Measurements from ENCODE around the gene NMNAT2.
"Not testable (repeated sequence)": the region's sequence is repeated elsewhere in the genome, so short reads cannot be mapped to it uniquely, and the experiment has no call there.

NMNAT2 gene

GRCh38 chr1:183432548-183432875 lies 14.3 kb upstream of the NMNAT2 start:
- Histone ChIP-seq H3K9me3 (no peaks in the 10 kb centered on the region), H3K4me1 (no peaks in the 10 kb centered on the region), H3K27me3 (peaks cover 0 to 3% of the 10 kb centered on the region in 2 donors), H3K27ac (no peak overlapping the region), H3K36me3 (no peaks in the 10 kb centered on the region), H3K4me3 (no peak overlapping the region)
- intact Hi-C loops (cut with DNase I; ENCODE audit: low total_unique reads): no loop called here
- DNase-seq: no peak
- no peak for TF ChIP-seq CTCF (IDR thresholded peaks at IDR 0.05)

- H3K4me1 ChIP-seq: no peaks in the 10 kb centered on the region
- no peaks in the 10 kb centered on the region for H3K9me3 ChIP-seq
- no peak for TF ChIP-seq CTCF (IDR thresholded peaks at IDR 0.05)
- H3K27ac ChIP-seq: no peak overlapping the region
- intact Hi-C loops (cut with DNase I; ENCODE audit: low total_unique reads): no loop called here
- H3K4me3 ChIP-seq: no peak overlapping the region
- no peaks in the 10 kb centered on the region for H3K36me3 ChIP-seq
- H3K27me3 ChIP-seq: peaks cover 0 to 3% of the 10 kb centered on the region in 2 donors
- no peak for DNase-seq
Measured at GRCh38 chr1:183431840-183432547, 13.8 kb upstream of the NMNAT2 start.

GRCh38 chr1:183427591-183427990 lies 9.4 kb upstream of the NMNAT2 start:
- not testable (repeated sequence) for DNase-seq, H3K27ac ChIP-seq, H3K36me3 ChIP-seq, H3K4me1 ChIP-seq, H3K27me3 ChIP-seq, H3K4me3 ChIP-seq, H3K9me3 ChIP-seq
- intact Hi-C loops (cut with DNase I; ENCODE audit: low total_unique reads): loop anchor here (1.0 kb wide), 1 partner anchor 8 kb away; no protein-coding TSS in a partner anchor

- Histone ChIP-seq H3K9me3 (no peaks in the 10 kb centered on the region), H3K27ac (no peak overlapping the region), H3K36me3 (no peaks in the 10 kb centered on the region), H3K4me1 (no peaks in the 10 kb centered on the region), H3K27me3 (peaks cover 0 to 12% of the 10 kb centered on the region in 2 donors), H3K4me3 (no peak overlapping the region)
- intact Hi-C loops (cut with DNase I; ENCODE audit: low total_unique reads): no loop called here
- DNase-seq: no peak
- no peak for TF ChIP-seq CTCF (IDR thresholded peaks at IDR 0.05)
Measured at GRCh38 chr1:183424691-183425090, 6.5 kb upstream of the NMNAT2 start.

- H3K27me3 ChIP-seq: peaks cover 0 to 24% of the 10 kb centered on the region in 2 donors
- no peak for DNase-seq
- intact Hi-C loops (cut with DNase I; ENCODE audit: low total_unique reads): no loop called here
- no peak overlapping the region for H3K4me3 ChIP-seq
- no peak overlapping the region for H3K27ac ChIP-seq
- peaks cover 0 to under 1% (median under 1%) of the 10 kb centered on the region in 4 donors for H3K4me1 ChIP-seq
- TF ChIP-seq CTCF (IDR thresholded peaks at IDR 0.05): no peak
- H3K36me3 ChIP-seq: no peaks in the 10 kb centered on the region
- H3K9me3 ChIP-seq: no peaks in the 10 kb centered on the region
Measured at GRCh38 chr1:183423541-183423940, 5.4 kb upstream of the NMNAT2 start.

GRCh38 chr1:183419399-183419798 lies 1.2 kb upstream of the NMNAT2 start:
- no peak overlapping the region for H3K4me3 ChIP-seq

More at GRCh38 chr1:183419399-183419798, 1.2 kb upstream of the NMNAT2 start:
- no peaks in the 10 kb centered on the region for H3K9me3 ChIP-seq
- intact Hi-C loops (cut with DNase I; ENCODE audit: low total_unique reads): loop anchor here (1.0 kb wide), 1 partner anchor 8 kb away; no protein-coding TSS in a partner anchor
- H3K4me1 ChIP-seq: peaks cover 0 to 22% (median 16%) of the 10 kb centered on the region in 4 donors
- no peaks in the 10 kb centered on the region for H3K36me3 ChIP-seq
- no peak overlapping the region for H3K27ac ChIP-seq
- no peak for TF ChIP-seq CTCF (IDR thresholded peaks at IDR 0.05)
- H3K27me3 ChIP-seq: peaks cover 0 to 52% of the 10 kb centered on the region in 2 donors
- DNase-seq: no peak

Data from tibial artery (tissue), 4 donors.